SK-N-MC (cell line): ENCODE data around the gene TP73.

ENCODE experiments used
- DNase-seq: peaks from one replicate; pipeline ENCODE4 v3.0.0-alpha.2; 2011; ENCODE audit warnings: low read depth, low spot score
- H3K27ac ChIP-seq: fragments of 200-600 bp; sonication (generic); 2 replicates; pipeline ENCODE4 v1.5.1; 2016; ENCODE audit warnings: mixed run types
- H3K36me3 ChIP-seq: fragments of 200-600 bp; sonication (generic); 2 replicates; pipeline ENCODE4 v1.6.1; 2017; ENCODE audit warnings: antibody characterized with exemption, low read length, mixed read lengths; ENCODE audit not compliant: insufficient read depth
- H3K4me3 ChIP-seq: fragments of 200-600 bp; sonication (generic); 2 replicates; pipeline ENCODE4 v1.5.1; 2016
- H3K9ac ChIP-seq: fragments of 200-600 bp; sonication (generic); 2 replicates; pipeline ENCODE4 v1.8.0; 2017; ENCODE audit warnings: mixed run types, mixed read lengths; ENCODE audit not compliant: insufficient read length
- H3K9me3 ChIP-seq: fragments of 200-600 bp; sonication (generic); 2 replicates; pipeline ENCODE4 v1.6.1; 2017; ENCODE audit warnings: low read depth, mild to moderate bottlenecking, antibody characterized with exemption, low read length, moderate library complexity, mixed read lengths
- EZH2 ChIP-seq: fragments of 200-600 bp; sonication (generic); IDR thresholded peaks from one replicate; pipeline ENCODE4 v1.6.1; 2017; ENCODE audit warnings: antibody characterized with exemption
- FOXP2 ChIP-seq: optimal IDR thresholded peaks from 2 replicates; pipeline ENCODE3; 2011; ENCODE audit warnings: mild to moderate bottlenecking, moderate library complexity; ENCODE audit not compliant: insufficient read depth; ENCODE audit errors: extremely low read length, control extremely low read depth
- POLR2AphosphoS5 ChIP-seq: IDR thresholded peaks from 2 replicates; pipeline ENCODE4 v1.6.1; 2012; ENCODE audit warnings: mild to moderate bottlenecking, low read depth, low read length, borderline replicate concordance

TP73 gene

GRCh38 chr1:3660704-3661103 is 8.4 kb downstream of the TP73 start:
- no peak for TF ChIP-seq FOXP2
- no peak for TF ChIP-seq POLR2AphosphoS5
- no peak for TF ChIP-seq EZH2
- no peak overlapping the region for H3K9ac ChIP-seq
- no peaks in the 10 kb centered on the region for H3K36me3 ChIP-seq
- DNase-seq, result no peak
- no peak overlapping the region for H3K27ac ChIP-seq
- no peak overlapping the region for H3K4me3 ChIP-seq
- H3K9me3 ChIP-seq, result no peaks in the 10 kb centered on the region

- TF ChIP-seq FOXP2 (no peak), POLR2AphosphoS5 (no peak), EZH2 (no peak)
- Histone ChIP-seq H3K4me3 (no peak overlapping the region), H3K9ac (no peak overlapping the region)
Measured at GRCh38 chr1:3661631-3662030, 9.3 kb downstream of the TP73 start.

GRCh38 chr1:3662080-3662671 is 9.9 kb downstream of the TP73 start:
- no peak for TF ChIP-seq POLR2AphosphoS5
- TF ChIP-seq EZH2, result no peak
- no peak for TF ChIP-seq FOXP2
- no peak for DNase-seq

More at GRCh38 chr1:3661631-3662030, 9.3 kb downstream of the TP73 start:
- DNase-seq, result no peak
- Histone ChIP-seq H3K27ac (no peak overlapping the region), H3K9me3 (no peaks in the 10 kb centered on the region), H3K36me3 (no peaks in the 10 kb centered on the region)

GRCh38 chr1:3663999-3664699 is 11.8 kb downstream of the TP73 start:
- Histone ChIP-seq H3K9me3 (no peaks in the 10 kb centered on the region), H3K4me3 (no peak overlapping the region), H3K9ac (no peak overlapping the region), H3K27ac (no peak overlapping the region), H3K36me3 (no peaks in the 10 kb centered on the region)
- no peak for DNase-seq
- no peak for TF ChIP-seq FOXP2
- no peak for TF ChIP-seq EZH2
- TF ChIP-seq POLR2AphosphoS5, result no peak

More at GRCh38 chr1:3662080-3662671, 9.9 kb downstream of the TP73 start:
- Histone ChIP-seq H3K9ac (no peak overlapping the region), H3K27ac (no peak overlapping the region), H3K36me3 (no peaks in the 10 kb centered on the region), H3K4me3 (no peak overlapping the region), H3K9me3 (no peaks in the 10 kb centered on the region)

GRCh38 chr1:3664700-3665375 is 12.5 kb downstream of the TP73 start:
- Histone ChIP-seq H3K9me3 (no peaks in the 10 kb centered on the region), H3K36me3 (no peaks in the 10 kb centered on the region), H3K27ac (no peak overlapping the region), H3K9ac (no peak overlapping the region), H3K4me3 (no peak overlapping the region)
- DNase-seq, result no peak
- TF ChIP-seq EZH2 (no peak), POLR2AphosphoS5 (no peak), FOXP2 (no peak)

GRCh38 chr1:3668148-3668547 is 15.8 kb downstream of the TP73 start:
- Histone ChIP-seq H3K9me3 (no peaks in the 10 kb centered on the region), H3K27ac (no peak overlapping the region), H3K36me3 (no peaks in the 10 kb centered on the region), H3K9ac (no peak overlapping the region), H3K4me3 (no peak overlapping the region)
- TF ChIP-seq FOXP2 (no peak), EZH2 (no peak), POLR2AphosphoS5 (no peak)
- no peak for DNase-seq

GRCh38 chr1:3668585-3669300 is 16.4 kb downstream of the TP73 start:
- Histone ChIP-seq H3K9ac (no peak overlapping the region), H3K36me3 (no peaks in the 10 kb centered on the region), H3K27ac (no peak overlapping the region), H3K4me3 (no peak overlapping the region), H3K9me3 (no peaks in the 10 kb centered on the region)
- TF ChIP-seq POLR2AphosphoS5 (no peak), FOXP2 (no peak), EZH2 (no peak)
- no peak for DNase-seq

GRCh38 chr1:3669421-3669821 is 17.1 kb downstream of the TP73 start:
- no peak overlapping the region for H3K4me3 ChIP-seq
- TF ChIP-seq FOXP2, result no peak
- no peak for TF ChIP-seq POLR2AphosphoS5
- TF ChIP-seq EZH2, result no peak
- DNase-seq, result no peak
- H3K36me3 ChIP-seq, result no peaks in the 10 kb centered on the region
- no peak overlapping the region for H3K9ac ChIP-seq
- H3K27ac ChIP-seq, result no peak overlapping the region
- no peaks in the 10 kb centered on the region for H3K9me3 ChIP-seq
